Hindlimb muscle (tissue), 1 donor: Measurements from ENCODE around the gene TNFRSF25. TPM values are rescaled to one million over a fixed set of nuclear protein-coding genes. Genes with fewer than 3 reads are reported as not detected.

Source experiments
- DNase-seq: peaks from one replicate; pipeline ENCODE4 v3.0.0-alpha.2; 2013
- polyA plus RNA-seq: library from polyadenylated mRNA; unstranded; fragments of 120-200 nt; gene quantifications from one replicate; pipeline ENCODE4 v1.2.1, GENCODE V29; 2013; ENCODE audit not compliant: insufficient read length

Gene TNFRSF25, protein sequence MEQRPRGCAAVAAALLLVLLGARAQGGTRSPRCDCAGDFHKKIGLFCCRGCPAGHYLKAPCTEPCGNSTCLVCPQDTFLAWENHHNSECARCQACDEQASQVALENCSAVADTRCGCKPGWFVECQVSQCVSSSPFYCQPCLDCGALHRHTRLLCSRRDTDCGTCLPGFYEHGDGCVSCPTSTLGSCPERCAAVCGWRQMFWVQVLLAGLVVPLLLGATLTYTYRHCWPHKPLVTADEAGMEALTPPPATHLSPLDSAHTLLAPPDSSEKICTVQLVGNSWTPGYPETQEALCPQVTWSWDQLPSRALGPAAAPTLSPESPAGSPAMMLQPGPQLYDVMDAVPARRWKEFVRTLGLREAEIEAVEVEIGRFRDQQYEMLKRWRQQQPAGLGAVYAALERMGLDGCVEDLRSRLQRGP
- polyA plus RNA-seq: 14.7 TPM

DNA sequence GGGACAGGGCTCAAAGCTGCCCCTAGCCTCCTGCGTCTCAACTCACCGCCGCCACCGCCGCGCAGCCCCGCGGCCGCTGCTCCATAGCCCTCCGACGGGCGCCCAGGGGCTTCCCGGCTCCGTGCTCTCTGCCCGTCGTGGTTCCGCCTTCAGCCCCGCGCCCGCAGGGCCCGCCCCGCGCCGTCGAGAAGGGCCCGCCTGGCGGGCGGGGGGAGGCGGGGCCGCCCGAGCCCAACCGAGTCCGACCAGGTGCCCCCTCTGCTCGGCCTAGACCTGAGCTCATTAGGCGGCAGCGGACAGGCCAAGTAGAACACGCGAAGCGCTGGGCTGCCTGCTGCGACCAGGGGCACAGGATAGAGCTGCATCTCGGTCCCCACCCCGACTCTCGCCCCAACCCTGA, at the start of gene TNFRSF25:
Gene TNFRSF25, minus strand, starts transcription at position 151 of the 400 bp plus-strand sequence. Its CDS starts 66 bp downstream, at position 85.
- no peak for DNase-seq

DNA sequence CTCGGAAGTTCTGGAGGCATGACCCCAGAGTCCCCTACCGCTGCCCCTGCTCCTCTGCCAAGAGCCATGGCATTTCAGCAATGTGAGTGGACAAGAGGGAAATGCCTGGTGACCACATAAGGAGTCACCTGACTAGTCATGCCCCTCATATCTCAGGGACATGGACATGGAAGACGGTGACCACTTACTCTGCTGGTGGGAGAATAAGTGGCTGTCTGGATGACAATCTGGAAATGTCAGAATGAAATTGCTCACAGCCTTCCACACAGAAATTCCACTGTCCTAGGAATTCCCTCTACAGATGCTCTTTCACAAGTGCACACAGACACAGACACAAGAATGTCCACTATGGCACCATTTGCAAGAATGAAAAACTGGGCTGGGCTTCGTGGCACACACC, 49.8 kb upstream of the TNFRSF25 start:
- no peak for DNase-seq

DNA sequence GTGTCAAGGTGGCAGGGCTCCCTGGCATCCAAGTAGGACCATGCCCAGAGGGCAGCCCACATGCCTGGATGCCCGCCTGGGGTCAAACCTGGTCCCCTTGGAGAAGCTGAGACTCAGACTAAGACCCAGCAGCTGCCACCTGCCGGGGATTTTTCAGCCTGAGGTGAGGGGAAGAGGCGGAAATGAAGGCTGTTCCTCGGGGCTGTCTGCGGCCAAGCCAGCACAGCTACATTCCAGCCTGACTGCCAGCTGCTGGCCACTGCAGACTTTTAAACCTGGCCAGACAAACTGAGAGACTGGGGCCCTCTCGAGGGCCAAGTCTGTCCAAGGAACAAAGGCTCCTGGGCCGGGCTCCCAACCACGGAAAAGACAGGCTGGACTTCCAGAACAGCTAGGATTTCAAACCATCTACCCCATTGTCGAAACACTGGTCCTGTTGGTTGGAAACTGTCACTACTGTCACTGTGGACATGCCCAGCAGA, 47.4 kb upstream of the TNFRSF25 start:
- DNase-seq: no peak

DNA sequence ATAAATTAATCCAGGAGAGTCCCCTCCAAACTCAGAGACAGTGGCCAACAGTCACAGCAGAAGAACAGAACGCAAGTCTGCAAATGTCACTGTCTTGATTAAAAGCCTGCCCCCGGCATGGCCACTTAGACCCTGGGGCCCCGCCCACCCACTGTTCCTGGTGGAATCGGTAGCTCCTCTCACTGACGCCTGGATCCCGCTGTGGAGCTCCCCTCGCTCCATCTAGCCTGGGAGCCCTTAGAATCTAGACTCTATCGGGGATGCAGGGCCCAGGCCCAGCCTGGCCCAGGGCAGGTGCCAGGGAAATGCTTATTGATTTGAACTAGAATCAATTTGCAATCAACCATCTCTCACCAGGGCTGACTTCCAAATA, 46.9 kb upstream of the TNFRSF25 start:
- no peak for DNase-seq

DNA sequence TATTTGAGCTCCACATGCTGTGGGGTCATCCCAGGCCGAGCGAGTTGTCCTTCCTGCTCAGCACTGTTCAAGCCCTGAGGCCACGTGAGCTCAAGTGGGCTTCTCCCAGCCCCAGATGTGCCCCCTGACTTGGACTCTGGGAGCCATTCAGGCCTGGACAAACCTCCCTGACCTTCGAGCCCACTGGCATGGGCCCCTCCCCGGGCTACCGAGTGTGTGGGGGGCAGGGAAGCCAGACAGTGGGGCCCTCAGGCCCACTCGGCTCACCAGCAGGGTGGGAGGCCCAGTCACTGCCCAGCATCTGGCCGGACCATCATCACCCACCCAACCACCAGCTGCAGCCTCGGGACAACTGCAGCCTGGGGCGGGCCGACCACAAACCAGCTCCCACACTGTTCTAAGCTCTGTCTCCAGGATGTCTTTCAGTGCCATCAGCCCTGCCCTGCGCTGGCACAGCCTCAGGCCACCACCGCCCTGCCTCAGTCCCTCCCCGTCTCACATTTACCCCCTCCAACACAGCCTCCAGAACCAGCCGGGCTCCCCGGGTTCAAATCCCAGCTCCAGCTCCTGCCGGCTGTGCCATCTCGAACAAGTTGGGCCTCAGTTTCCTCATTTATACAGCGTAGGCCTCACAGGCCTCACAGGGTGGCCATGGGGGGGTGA, 46.4 kb upstream of the TNFRSF25 start:
- no peak for DNase-seq

DNA sequence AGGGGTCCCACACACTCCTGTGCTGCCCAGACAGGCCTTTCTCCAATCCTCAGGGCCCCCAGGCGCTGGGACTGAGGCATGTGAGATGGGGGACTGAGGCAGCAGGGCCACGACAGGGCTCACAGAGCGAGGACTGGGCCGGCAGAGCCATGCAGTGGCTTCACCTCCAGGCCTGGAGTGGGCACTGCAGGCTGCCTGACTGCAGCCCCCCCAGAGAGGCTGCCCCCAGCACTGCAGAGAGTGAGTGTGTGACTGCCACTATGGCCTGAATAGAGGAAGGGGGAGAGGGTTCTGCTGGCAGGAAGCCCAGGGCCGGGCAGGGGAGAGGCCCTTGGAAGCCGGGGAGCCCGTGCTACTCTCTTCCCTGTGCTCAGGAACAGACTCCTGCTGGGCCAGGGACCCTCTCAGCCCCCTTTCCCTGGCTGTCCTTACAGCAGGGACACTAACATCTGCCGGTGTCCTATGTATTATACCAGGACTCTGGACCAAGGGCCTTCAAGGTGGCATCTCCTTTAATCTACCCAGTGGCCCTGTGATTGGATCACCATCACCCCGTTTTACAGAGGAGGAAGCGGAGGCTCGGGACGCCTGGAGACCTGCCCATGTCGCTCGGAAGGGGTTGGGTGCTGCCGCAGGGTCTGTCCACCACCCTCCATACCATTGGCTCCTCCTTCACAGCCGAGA, 45.7 kb upstream of the TNFRSF25 start:
- no peak for DNase-seq

DNA sequence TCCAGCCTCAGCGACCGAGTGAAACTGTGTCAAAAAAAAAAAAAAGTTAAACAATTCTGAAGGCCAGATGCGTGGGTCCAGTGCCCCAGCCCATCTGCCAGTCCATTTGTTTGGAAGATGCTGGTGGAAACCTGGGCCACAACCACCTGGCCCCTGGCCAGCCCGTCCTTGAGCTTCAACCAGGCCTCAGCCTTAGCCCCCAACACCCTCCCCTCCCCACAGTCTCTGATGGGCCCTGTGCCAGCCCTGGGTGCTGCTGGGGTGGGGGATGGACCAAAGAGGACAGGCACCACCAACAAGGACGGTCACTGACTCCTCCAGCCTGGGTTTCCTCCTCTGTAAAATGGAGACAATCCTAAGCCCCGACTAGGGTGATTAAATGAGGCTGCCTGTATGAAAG, 45.1 kb upstream of the TNFRSF25 start:
- no peak for DNase-seq

DNA sequence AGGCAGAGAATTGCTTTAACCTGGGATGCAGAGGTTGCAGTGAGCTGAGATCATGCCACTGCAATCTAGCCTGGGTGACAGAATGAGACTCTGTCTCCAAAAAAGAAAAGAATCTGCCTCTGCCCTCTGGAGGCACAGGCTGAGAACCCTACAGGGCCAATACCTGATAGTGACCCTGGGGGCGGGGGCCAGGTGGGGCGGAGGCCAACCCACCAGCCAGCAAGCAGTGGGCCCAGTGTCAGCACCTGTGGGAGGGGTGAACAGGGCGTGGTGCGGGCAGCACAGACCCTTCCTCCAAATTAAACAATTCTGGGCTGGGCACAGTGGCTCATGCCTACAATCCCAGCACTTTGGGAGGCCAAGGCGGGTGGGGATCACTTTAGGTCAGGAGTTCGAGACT, 44.5 kb upstream of the TNFRSF25 start:
- no peak for DNase-seq

DNA sequence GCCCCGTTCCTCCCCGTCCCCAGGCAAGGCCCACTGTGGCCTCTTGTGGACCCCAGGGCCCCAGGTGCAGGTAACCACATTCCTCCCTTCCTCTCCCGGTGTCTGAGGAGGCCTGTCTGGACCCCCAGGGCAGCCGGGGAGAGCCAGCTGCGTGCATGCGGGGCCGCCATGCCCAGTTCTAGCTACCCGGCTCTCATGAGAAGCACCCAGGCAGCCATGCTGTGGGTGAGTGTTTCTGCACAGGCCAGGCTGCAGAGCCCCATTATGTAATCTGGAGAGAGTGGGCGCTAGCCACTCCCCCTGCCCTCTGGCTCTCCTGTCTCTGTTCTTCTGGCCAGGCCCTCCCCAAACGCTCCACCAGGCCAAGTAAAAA, 43.9 kb upstream of the TNFRSF25 start:
- no peak for DNase-seq

DNA sequence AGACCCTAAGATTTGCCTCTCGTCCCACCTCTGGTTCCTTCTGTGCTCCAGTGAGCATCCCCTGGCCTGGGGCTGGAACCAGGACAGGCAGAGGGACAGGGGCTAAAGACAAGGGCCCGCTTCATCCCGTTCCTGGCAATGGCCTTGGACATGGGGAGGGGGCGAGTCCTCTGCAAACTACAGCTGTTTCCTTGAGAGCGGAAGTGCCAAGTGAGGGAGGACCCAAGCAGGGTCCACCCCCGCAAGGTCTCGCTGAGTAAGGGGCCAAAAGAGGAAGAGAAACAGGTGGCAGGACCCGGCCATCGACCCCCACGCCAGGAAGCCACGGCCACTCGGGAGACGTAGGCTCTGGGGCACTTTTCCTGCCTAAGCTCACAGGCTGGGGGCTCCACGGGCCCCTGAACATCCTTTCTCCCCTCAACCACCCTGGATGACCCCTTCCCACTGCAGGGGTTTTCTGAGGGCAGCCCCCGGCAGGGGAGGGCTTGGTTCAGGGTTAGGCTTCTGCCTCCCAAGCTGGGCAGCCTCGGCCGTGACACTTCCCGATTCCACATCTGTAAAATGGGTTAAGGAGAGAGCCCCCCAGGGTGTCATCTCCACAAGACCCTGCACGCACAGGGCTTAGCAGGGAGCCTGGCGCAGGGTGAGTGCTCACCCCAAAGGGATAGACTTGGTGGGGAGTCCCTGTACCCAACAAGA, 43.4 kb upstream of the TNFRSF25 start:
- no peak for DNase-seq

DNA sequence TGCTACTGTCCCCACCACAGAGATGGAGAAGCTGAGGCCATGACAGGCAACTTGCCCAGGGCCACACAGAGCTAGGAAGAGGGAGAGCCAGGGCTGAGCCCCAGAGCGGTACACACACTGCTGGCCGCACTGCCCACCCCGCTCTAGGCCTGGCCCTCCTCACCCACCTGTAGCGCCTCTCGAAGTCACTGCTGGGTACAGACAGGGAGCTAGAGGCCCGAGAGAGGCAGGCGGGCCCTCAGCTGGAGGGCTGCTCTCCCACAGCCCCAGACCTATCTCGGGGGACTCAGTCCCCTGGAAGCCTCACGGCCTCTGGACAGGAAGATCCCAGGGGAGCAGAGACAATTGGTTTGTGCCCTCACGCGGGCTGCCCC, 42.8 kb upstream of the TNFRSF25 start:
- no peak for DNase-seq

DNA sequence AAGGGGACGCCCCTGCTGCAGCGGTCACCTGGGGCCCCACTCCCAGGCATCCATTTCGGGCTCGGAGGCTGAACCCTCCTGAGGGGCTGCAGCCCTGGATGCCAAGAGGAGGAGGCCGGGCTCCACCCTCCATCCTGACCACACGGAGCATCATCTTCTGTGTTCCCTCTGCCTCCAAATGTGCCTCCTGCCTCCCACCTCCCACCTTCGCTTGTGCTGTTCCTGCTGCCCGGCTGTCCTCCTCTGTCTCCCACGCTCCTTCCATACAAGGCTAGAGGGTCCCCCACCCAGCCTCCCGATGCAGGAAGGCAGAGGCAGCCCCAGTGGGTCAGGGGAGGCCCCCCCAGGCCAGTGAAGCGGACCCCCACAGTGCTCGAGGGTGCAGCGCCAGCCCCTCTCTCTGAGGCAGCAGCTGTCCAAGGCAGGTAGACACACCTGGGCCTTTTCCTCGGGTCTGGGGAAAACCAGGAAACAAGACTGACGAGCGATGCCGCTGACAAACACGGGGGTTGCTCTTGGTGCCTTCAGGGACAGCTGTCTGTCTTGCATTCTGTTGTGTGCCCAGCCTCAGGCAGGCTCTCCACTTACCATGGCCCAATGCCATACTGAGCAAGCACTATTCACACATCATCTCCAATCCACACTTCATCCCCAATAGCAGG, 42.3 kb upstream of the TNFRSF25 start:
- no peak for DNase-seq

DNA sequence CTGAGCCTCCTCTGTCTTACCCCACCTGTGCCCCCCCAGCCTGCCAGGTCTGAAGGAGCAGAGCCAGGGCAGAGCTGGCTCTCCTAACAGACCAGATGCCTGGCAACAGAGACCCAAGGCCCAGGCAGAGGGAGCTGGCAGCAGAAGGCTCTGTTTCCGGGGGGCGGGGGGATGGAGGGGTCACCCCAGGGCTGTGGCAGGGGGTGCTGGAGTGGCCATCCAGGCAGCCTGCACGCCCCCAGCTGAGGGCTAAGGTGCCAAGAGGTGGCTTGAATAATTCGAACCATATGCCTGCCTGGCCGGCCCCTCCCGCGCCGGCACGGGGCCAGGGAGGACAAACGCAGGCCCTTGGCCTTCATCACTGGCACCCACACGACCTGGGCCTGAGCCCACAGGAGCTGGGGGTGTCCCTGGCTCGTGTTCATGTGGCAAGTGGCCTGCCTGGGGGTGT, 41.5 kb upstream of the TNFRSF25 start:
- no peak for DNase-seq

DNA sequence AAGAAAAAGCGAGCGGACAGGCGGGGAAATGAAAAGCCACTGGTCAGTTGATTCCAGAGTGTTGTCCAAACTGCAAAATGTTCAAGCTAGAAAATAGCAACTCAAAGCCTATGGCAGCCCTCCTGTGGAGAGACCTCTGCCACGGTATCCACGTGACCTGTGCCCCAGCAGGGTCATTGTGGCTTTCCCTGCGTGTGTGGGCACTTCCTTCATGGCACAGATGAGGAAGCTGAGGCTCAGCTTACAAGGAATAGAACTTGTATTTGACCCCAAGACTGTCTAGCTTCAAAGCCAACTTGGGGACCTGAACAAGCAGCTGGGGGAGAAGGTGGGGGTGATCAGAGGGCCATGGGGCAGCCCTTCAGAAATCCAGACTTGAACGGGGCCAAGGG, 41.1 kb upstream of the TNFRSF25 start:
- DNase-seq: no peak

DNA sequence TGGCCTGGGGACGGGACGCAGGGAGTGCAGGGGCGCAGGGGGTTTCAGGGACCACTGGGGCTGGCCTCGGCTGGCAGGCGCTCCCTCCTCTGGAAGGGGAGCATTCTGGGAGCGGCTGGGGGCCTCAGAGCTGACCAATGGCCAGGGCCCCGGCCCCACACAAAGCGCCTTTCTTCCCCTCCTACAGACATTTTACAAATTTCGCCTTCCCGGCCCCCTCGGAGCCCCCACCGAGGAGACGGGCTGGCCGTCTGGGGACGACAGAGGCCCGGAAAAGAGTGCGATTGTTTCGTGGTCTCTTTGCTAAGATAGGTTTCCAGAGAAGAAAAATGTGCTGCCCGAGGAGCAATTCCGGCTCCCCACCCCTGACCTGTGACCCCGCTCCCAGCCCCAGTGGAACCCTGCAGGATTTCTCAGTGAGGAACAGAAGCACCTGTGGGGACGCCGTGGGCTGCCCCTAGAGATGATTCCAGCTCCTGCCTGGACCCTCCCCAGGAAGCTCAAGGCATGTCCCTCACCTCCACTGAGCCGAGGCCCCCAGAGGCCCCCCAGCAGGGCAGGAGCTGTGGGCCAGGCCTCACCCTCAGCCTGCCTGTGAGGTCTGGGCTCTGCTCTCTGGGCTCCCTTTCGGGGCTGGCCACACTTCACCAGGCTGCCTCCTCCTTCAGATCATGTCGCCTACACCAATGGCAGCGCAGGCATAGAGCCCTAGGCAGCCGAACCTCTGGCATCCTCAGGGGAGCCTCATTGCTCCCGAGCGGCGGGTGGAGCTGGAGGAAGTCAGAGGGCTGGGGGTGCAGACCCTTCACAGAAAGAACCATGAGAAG, 40.5 kb upstream of the TNFRSF25 start:
- no peak for DNase-seq

DNA sequence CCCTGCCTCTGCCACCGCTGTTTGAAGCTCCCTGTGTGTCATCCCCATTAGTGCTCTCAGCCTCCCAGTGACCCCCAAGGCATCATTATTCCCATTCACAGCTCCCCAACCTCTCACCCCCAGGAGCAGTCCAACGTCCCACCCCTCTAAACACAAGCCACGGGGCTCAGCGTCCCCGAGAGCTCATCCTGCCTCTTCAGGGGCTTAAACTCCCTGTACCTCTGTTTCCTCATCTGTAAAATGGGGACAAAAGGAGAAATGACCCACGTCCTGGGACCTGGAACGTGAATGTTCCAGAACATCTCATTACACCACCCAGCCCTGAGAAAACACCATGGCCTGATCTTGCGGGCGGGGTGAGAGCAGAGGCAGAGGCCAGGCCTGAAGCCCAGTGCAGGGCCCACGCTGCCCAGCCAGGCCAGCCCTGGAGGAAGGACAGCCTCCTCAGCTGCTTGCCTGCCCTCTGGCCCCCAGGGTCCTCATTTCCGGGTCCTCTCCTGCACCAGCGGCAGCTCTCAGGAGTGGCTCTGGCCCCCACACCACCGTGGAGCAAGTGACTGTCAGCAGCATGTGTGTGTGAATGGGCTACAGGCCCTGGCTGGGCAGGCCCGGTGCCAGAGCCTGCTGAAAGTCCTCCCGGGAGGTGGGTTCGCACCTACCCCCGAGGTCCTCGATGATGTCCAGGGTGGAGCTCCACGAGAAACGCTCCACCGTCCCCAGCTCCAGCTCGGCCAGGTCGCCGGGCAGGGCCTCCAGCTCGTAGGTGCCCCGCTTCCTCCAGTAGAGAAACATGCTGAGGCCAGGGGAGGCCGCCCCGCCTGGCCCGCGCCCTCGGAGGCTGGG, 39.6 kb upstream of the TNFRSF25 start:
- no peak for DNase-seq

DNA sequence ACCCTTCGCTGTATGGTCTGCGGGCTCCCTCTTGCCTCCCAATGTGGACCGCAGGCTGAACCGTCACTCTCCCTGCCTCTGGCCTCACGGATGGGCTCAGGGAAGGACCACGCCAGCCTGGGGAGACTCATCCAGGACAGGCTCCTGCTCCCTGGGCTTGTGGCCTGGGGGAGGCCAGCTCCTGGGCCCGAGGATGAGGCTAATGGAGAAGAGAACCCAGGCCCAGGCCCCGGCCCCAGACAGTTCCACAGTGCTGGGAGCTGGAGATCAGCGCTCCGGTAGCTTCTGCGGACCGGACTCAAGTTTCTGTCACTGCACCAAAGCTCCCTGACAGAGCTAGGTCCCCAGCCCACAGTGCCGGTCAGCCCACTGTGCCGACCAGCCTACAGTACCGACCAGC, 38.9 kb upstream of the TNFRSF25 start:
- no peak for DNase-seq

DNA sequence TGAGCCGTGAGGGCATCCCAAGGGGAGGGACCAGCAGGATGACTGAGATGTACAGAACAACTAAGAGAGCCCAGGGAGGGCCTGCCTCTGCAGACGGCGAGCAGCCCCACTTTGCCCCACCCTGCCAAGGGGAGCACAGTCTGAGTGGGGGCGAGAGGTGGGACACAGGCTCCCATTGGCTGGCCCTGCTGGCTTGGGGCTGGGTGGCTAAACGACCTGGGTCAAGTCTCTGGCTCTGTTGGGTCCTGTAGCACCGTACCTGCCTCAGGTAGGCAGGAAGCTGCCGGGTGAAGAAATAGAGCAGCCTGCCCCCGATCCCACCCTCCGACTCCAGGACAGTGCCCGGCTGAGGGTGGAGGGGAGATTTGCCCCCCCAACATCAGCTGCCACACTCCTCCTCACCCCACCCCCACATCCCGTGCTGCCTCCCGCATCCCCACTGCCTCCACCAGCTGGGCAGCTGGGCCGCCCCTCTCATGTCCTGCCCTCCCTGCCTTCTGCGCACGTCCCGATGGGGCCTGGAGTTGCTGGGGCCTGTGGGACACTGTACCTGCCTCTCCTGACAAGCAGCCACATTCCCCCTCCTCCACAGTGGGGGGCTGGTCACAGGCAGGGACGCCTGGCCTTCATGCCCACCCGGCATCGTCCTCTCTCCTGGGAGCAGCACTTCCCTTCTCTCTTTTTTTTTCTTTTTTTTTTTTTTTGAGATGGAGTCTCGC, 38.1 kb upstream of the TNFRSF25 start:
- no peak for DNase-seq

DNA sequence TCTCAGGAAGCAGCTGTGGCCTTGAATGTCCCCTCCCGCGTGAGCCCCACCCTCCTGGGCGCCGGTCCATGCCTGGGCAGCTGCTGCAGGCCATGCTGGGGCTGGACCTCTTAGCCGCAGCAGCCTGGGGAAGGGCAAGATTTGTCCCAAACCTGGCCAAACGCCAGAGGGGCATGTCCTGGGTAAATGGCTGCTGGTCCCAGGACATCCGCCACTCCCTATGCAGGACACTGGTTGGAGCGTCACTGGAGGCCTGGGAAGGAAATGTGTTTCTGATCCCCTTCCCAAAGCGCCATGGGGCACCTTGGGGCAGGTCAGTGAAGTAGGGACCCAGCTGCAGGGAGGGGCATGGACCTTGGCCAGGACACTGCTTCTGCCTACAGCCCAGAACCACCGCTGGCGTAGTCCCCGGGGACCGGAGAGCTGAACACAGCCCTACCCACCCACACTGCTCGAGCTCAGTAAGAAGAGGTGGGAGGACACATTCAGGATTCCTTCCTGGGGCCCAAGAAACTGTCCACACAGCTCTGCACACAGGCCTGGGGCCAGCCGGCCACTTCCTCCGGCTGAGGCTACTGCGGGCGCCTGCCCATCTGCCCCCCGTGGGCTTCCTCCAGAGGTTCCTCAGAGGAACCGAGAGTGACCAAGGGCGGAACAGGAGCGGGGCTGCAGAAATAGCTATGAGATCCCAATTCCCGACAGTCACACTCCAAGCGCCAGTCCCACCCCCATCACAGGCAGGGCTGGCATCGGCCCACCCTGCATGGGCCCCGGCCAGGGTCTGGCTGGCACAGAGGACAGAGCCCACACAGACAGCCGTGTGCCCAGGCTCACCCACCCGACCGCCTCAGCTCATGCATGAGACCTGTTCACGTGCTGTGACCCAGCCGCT, 36.3 kb upstream of the TNFRSF25 start:
- DNase-seq: peak; percentile 70
